IMR-90 (cell line): Measurements from ENCODE around the gene SPON1. TPM values are rescaled to one million over a fixed set of nuclear protein-coding genes. Genes with fewer than 3 reads are reported as not detected.

Experiments used
- ATAC-seq: fragments of 200-7000 bp; cut with Tn5 transposase; 2 replicates; pipeline ENCODE4 v1.9.1; 2020; ENCODE audit warnings: low read depth, mild to moderate bottlenecking, moderate library complexity
- BruUV-seq: library from RNA; stranded (reverse); fragments of 400-500 nt; replicated peaks from 2 replicates; lab custom pipeline; 2021; lab: Mats Ljungman, UMichigan
- CTCF ChIA-PET: fragments of 300-600 bp; formaldehyde crosslinking; extraction: SDS; loops from one replicate; lab custom pipeline; 2021; ENCODE audit warnings: antibody characterized with exemption; lab: Yijun Ruan, JAX
- POLR2A ChIA-PET: fragments of 300-600 bp; sonication (Branson Sonifier 250); formaldehyde crosslinking; loops from one replicate; lab custom pipeline; 2022; ENCODE audit warnings: antibody characterized with exemption; ENCODE audit not compliant: unreplicated experiment; lab: Charles Lee
- DNase-seq: peaks from one replicate; pipeline ENCODE4 v3.0.0; 2013
- H2AFZ ChIP-seq: replicated peaks from 2 replicates; pipeline ENCODE3; 2013; ENCODE audit warnings: low read length, mild to moderate bottlenecking; ENCODE audit not compliant: poor library complexity
- H2AK5ac ChIP-seq: 2 replicates; pipeline ENCODE4 v1.6.1; 2013; ENCODE audit warnings: low read depth, low read length, inconsistent platforms
- H2AK9ac ChIP-seq: replicated peaks from 2 replicates; pipeline ENCODE3; 2013; ENCODE audit warnings: mild to moderate bottlenecking, low read depth, low read length, moderate library complexity; ENCODE audit not compliant: poor library complexity
- H2BK120ac ChIP-seq: 2 replicates; pipeline ENCODE4 v1.6.1; 2013; ENCODE audit warnings: low read depth, low read length, inconsistent platforms
- H2BK15ac ChIP-seq: 3 replicates; pipeline ENCODE4 v1.6.1; 2013; ENCODE audit warnings: low read depth, low read length, inconsistent platforms
- H2BK20ac ChIP-seq: 2 replicates; pipeline ENCODE4 v1.6.1; 2013; ENCODE audit warnings: low read depth, mild to moderate bottlenecking, inconsistent platforms, low read length, moderate library complexity
- H2BK5ac ChIP-seq: 2 replicates; pipeline ENCODE4 v1.6.1; 2013; ENCODE audit warnings: mild to moderate bottlenecking, low read depth, low read length, inconsistent platforms; ENCODE audit not compliant: poor library complexity, severe bottlenecking
- H3K14ac ChIP-seq: replicated peaks from 2 replicates; pipeline ENCODE4 v1.6.1; 2013; ENCODE audit warnings: low read depth, low read length, inconsistent platforms
- H3K18ac ChIP-seq: 2 replicates; pipeline ENCODE4 v1.6.1; 2013; ENCODE audit warnings: low read depth, low read length, control low read depth
- H3K23ac ChIP-seq: 2 replicates; pipeline ENCODE4 v1.6.1; 2013; ENCODE audit warnings: low read depth, low read length, inconsistent platforms
- H3K27ac ChIP-seq: 2 replicates; pipeline ENCODE4 v1.5.1; 2013; ENCODE audit warnings: mild to moderate bottlenecking, control low read depth, low read length; ENCODE audit not compliant: insufficient read depth
- H3K27me3 ChIP-seq: 2 replicates; pipeline ENCODE4 v1.6.1; 2013; ENCODE audit warnings: low read length; ENCODE audit not compliant: control insufficient read depth, insufficient read depth
- H3K36me3 ChIP-seq: 2 replicates; pipeline ENCODE4 v1.6.1; 2013; ENCODE audit warnings: low read length, mixed read lengths; ENCODE audit not compliant: control insufficient read depth, insufficient read depth
- H3K4ac ChIP-seq: 2 replicates; pipeline ENCODE4 v1.6.1; 2013; ENCODE audit warnings: low read depth, low read length, inconsistent platforms
- H3K4me1 ChIP-seq: 2 replicates; pipeline ENCODE4 v1.6.1; 2013; ENCODE audit warnings: low read length, mixed read lengths; ENCODE audit not compliant: control insufficient read depth, insufficient read depth
- H3K4me2 ChIP-seq: 2 replicates; pipeline ENCODE4 v1.6.1; 2013; ENCODE audit warnings: low read depth, mild to moderate bottlenecking, control low read depth, low read length, moderate library complexity
- H3K4me3 ChIP-seq: 2 replicates; pipeline ENCODE4 v1.5.1; 2013; ENCODE audit warnings: low read depth, mild to moderate bottlenecking, control low read depth, low read length, moderate library complexity; ENCODE audit not compliant: insufficient read depth
- H3K56ac ChIP-seq: 2 replicates; pipeline ENCODE4 v1.6.1; 2013; ENCODE audit warnings: low read length, inconsistent platforms; ENCODE audit not compliant: insufficient read depth; ENCODE audit errors: extremely low read depth
- H3K79me1 ChIP-seq, 2 experiments: 2 replicates each; pipeline ENCODE4 v1.6.1; 2013; ENCODE audit warnings: low read length in 2 of 2, inconsistent platforms in 1 of 2, low read depth in 1 of 2
- H3K9ac ChIP-seq: 2 replicates; pipeline ENCODE4 v1.6.1; 2013; ENCODE audit warnings: low read depth, low read length, control low read depth
- H3K9me1 ChIP-seq: 2 replicates; pipeline ENCODE4 v1.6.1; 2013; ENCODE audit warnings: low read length, inconsistent platforms; ENCODE audit not compliant: insufficient read depth
- H3K9me3 ChIP-seq: 2 replicates; pipeline ENCODE4 v1.6.1; 2013; ENCODE audit warnings: low read length; ENCODE audit not compliant: control insufficient read depth, insufficient read depth
- H4K20me1 ChIP-seq: 2 replicates; pipeline ENCODE4 v1.6.1; 2013; ENCODE audit warnings: low read length, inconsistent platforms; ENCODE audit not compliant: insufficient read depth
- H4K5ac ChIP-seq: 2 replicates; pipeline ENCODE4 v1.6.1; 2013; ENCODE audit warnings: mild to moderate bottlenecking, low read depth, low read length, control low read depth
- H4K8ac ChIP-seq, 2 experiments: 2 replicates each; pipeline ENCODE4 v1.6.1; 2013; ENCODE audit warnings: low read depth in 2 of 2, low read length in 2 of 2, control low read depth in 1 of 2, inconsistent platforms in 1 of 2
- H4K91ac ChIP-seq: 2 replicates; pipeline ENCODE4 v1.6.1; 2013; ENCODE audit warnings: low read depth, low read length, inconsistent platforms; ENCODE audit not compliant: insufficient read depth
- BHLHE40 ChIP-seq: fragments of 150-350 bp; IDR thresholded peaks from 2 replicates; pipeline ENCODE4 v1.6.1; 2016; ENCODE audit warnings: mild to moderate bottlenecking, low read depth, low read length
- CHD1 ChIP-seq: IDR thresholded peaks from 2 replicates; pipeline ENCODE4 v1.6.1; 2012; ENCODE audit warnings: low read depth, low read length, improper control_type of control experiment
- CTCF ChIP-seq: conservative IDR thresholded peaks from 2 replicates; pipeline ENCODE4 v1.5.1; 2012; ENCODE audit warnings: mild to moderate bottlenecking, low read depth, low read length, improper control_type of control experiment
- ELK1 ChIP-seq: fragments of 150-350 bp; IDR thresholded peaks from 2 replicates; pipeline ENCODE4 v1.6.1; 2016; ENCODE audit warnings: low read depth, mild to moderate bottlenecking, low read length, moderate library complexity, borderline replicate concordance
- FOS ChIP-seq: fragments of 150-350 bp; IDR thresholded peaks from 2 replicates; pipeline ENCODE4 v1.6.1; 2016; ENCODE audit warnings: low read depth, low read length
- MAFK ChIP-seq: IDR thresholded peaks from 2 replicates; pipeline ENCODE4 v1.6.1; 2012; ENCODE audit warnings: low read depth, low read length, improper control_type of control experiment
- MXI1 ChIP-seq: IDR thresholded peaks from 2 replicates; pipeline ENCODE4 v1.6.1; 2012; ENCODE audit warnings: low read depth, mild to moderate bottlenecking, low read length, moderate library complexity, borderline replicate concordance
- NFE2L2 ChIP-seq: fragments of 150-350 bp; IDR thresholded peaks from 2 replicates; pipeline ENCODE4 v1.6.1; 2016; ENCODE audit warnings: low read depth, mild to moderate bottlenecking, low read length
- RAD21 ChIP-seq: IDR thresholded peaks from 2 replicates; pipeline ENCODE4 v1.6.1; 2012; ENCODE audit warnings: low read length, improper control_type of control experiment
- RCOR1 ChIP-seq: IDR thresholded peaks from 2 replicates; pipeline ENCODE4 v1.6.1; 2012; ENCODE audit warnings: mild to moderate bottlenecking, low read length, improper control_type of control experiment; ENCODE audit not compliant: insufficient replicate concordance
- RFX5 ChIP-seq: IDR thresholded peaks from 2 replicates; pipeline ENCODE4 v1.8.0; 2012; ENCODE audit warnings: low read depth, mild to moderate bottlenecking, low read length, moderate library complexity
- SMC3 ChIP-seq: fragments of 150-350 bp; IDR thresholded peaks from 2 replicates; pipeline ENCODE4 v1.6.1; 2016; ENCODE audit warnings: low read depth, mild to moderate bottlenecking, antibody characterized with exemption, low read length, moderate library complexity
- USF2 ChIP-seq: fragments of 150-350 bp; IDR thresholded peaks from 2 replicates; pipeline ENCODE4 v1.6.1; 2017; ENCODE audit warnings: mild to moderate bottlenecking, antibody characterized with exemption, low read length, low read depth
- WGBS, 2 experiments: methylation state at CpG; one replicate each; pipeline versions ENCODE4 v1.1.5 to v1.1.7; 2013; ENCODE audit warnings: missing lambda C conversion rate in 2 of 2; ENCODE audit not compliant: insufficient read length in 1 of 2; ENCODE audit errors: extremely low coverage in 2 of 2; 5-methylcytosine and 5-hydroxymethylcytosine counted together
- dilution Hi-C: fragments of 300-500 bp; cut with HindIII; formaldehyde crosslinking; loops from one replicate; pipeline ENCODE4 v1.14.3; 2018; ENCODE audit warnings: low sequenced_read_pairs; ENCODE audit not compliant: unreplicated experiment
- in situ Hi-C: fragments of 300-500 bp; cut with MboI; formaldehyde crosslinking; loops from 3 replicates; pipeline ENCODE4 v1.14.3; 2019; ENCODE audit warnings: low sequenced_read_pairs, inconsistent platforms, mixed read lengths
- intact Hi-C: fragments of 100-400 bp; cut with micrococcal nuclease; formaldehyde crosslinking; loops from 2 replicates; pipeline ENCODE4 v1.10.0; 2022
- polyA plus RNA-seq, 3 experiments: library from polyadenylated mRNA; depleted of rRNA; stranded (reverse); fragments of >200 nt; gene quantifications; 2 replicates each; pipeline ENCODE4 v1.2.3, GENCODE V29; 2012; ENCODE audit warnings: low replicate concordance in 1 of 3
- total RNA-seq: library from RNA; depleted of rRNA; stranded (reverse); fragments of >200 nt; gene quantifications from 2 replicates; pipeline ENCODE4 v1.2.3, GENCODE V29; 2012

The SPON1 gene
- total and polyA plus RNA-seq, 2 of the 4 experiments (the other 2 are of a cell fraction): 0.62 to 0.72 TPM

- no peak for TF ChIP-seq RCOR1
These were observed 228.7 kb downstream of the SPON1 start (continued) for GRCh38 chr11:14190992-14191778.

GRCh38 chr11:14193644-14194043 lies 231.1 kb downstream of the SPON1 start:
- POLR2A ChIA-PET: no interaction called here
- no peak overlapping the region for H3K4me3 ChIP-seq
- TF ChIP-seq RFX5 (no peak), CTCF (no peak), NFE2L2 (no peak), CHD1 (no peak), FOS (no peak), RCOR1 (no peak), RAD21 (no peak), MAFK (no peak), MXI1 (no peak), ELK1 (no peak), SMC3 (no peak), BHLHE40 (no peak), USF2 (no peak)

More at GRCh38 chr11:14193644-14194043, 231.1 kb downstream of the SPON1 start:
- Histone ChIP-seq H3K56ac (no peak overlapping the region), H4K5ac (no peak overlapping the region), H2BK5ac (no peak overlapping the region), H2AK9ac (no peak overlapping the region), H3K4ac (no peak overlapping the region), H3K14ac (no peak overlapping the region), H2AFZ (no peak overlapping the region), H3K4me2 (no peak overlapping the region), H4K20me1 (no peaks in the 10 kb centered on the region), H4K91ac (no peak overlapping the region; the same call in 1 of the 2 replicates), H3K27me3 (no peaks in the 10 kb centered on the region), H3K4me1 (no peaks in the 10 kb centered on the region), H3K9me3 (no peaks in the 10 kb centered on the region), H4K8ac (no peak overlapping the region), H3K9me1 (no peaks in the 10 kb centered on the region), H2AK5ac (no peak overlapping the region), H3K23ac (no peak overlapping the region), H3K27ac (no peak overlapping the region), H3K9ac (no peak overlapping the region), H2BK20ac (no peak overlapping the region), H3K79me1 (no peaks in the 10 kb centered on the region), H2BK120ac (no peak overlapping the region), H3K36me3 (no peaks in the 10 kb centered on the region), H3K18ac (no peak overlapping the region), H2BK15ac (no peak overlapping the region)
- intact Hi-C loops: no loop called here
- dilution Hi-C loops: no loop called here
- CTCF ChIA-PET: no interaction called here
- ATAC-seq: no peak
- DNase-seq: no peak
- 7% methylated on average over 2 of the region's 3 CpGs; no CpG with 5 or more reads in 1 of the 2 experiments for WGBS, 2 experiments
- BruUV-seq: no TSS peak
- in situ Hi-C loops: no loop called here
